Measurements from ENCODE around the gene KHDRBS1. TPM values are rescaled to one million over a fixed set of nuclear protein-coding genes. Genes with fewer than 3 reads are reported as not detected.
"Not testable (repeated sequence)": the region's sequence is repeated elsewhere in the genome, so short reads cannot be mapped to it uniquely, and the experiment has no call there.

KHDRBS1 gene, protein sequence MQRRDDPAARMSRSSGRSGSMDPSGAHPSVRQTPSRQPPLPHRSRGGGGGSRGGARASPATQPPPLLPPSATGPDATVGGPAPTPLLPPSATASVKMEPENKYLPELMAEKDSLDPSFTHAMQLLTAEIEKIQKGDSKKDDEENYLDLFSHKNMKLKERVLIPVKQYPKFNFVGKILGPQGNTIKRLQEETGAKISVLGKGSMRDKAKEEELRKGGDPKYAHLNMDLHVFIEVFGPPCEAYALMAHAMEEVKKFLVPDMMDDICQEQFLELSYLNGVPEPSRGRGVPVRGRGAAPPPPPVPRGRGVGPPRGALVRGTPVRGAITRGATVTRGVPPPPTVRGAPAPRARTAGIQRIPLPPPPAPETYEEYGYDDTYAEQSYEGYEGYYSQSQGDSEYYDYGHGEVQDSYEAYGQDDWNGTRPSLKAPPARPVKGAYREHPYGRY
- polyA plus RNA-seq (ENCODE audit: insufficient read length in 4 of 4): 100 to 1,000 TPM; 234 to 302 (median 251) TPM

DNA sequence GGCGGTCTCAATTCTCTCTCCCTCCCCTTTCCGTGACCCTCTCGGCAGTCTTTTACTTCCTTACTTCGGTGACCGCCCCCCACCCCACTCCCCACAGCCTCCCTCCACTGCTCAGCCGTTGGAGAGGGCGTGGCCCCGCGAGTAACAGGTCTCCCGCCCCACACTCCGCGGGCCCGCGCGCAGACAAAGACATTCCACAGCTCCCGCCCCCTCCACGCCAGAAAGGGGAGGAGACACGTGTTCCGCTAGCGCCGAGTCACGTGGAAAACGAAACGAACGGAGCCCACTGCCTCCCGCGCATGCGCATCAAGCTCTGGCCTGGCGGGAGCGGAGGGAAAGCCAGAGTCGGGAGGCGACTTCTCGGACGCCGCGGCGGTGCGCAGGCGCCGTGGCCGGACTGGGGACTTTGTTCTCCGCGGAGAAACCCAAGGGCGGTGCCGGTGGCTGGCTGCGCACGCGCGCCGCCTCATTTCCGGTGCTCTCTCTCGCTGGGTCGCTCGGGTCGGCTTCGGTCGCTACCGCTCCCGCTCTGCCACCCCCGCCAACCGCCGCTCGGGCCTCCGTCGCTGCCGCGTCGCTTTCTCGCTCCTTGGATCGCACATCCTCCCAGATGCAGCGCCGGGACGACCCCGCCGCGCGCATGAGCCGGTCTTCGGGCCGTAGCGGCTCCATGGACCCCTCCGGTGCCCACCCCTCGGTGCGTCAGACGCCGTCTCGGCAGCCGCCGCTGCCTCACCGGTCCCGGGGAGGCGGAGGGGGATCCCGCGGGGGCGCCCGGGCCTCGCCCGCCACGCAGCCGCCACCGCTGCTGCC, at the start of gene KHDRBS1:
KHDRBS1 (plus strand) TSS at position 483 of the 813 bp plus-strand sequence; CDS start at position 611, 128 bp downstream.
- DNase-seq (ENCODE audit: low read depth in 4 of 4, low spot score in 3 of 4): peak; percentile 98 to 99 (median 99)

DNA sequence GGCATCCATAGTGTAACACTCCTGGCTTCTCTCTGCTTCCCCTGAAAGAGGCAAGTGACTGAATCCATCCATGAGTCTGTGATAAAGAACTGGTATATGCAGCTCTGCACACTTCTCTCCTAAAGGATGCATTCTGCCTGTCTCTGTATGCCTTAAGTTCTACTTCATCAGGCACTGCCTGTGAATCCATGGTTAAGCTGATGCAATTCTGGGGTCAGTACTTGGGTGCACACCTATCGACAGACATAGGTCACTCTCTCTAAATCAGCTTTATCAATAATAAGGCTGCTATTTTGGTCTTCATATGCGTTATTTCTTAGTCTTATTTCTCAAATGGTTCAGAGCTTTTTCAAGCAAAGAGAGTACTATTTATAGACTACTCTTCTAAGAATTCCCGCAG, 42.8 kb upstream of the KHDRBS1 start:
- DNase-seq (ENCODE audit: low read depth in 4 of 4, low spot score in 3 of 4): no peak

DNA sequence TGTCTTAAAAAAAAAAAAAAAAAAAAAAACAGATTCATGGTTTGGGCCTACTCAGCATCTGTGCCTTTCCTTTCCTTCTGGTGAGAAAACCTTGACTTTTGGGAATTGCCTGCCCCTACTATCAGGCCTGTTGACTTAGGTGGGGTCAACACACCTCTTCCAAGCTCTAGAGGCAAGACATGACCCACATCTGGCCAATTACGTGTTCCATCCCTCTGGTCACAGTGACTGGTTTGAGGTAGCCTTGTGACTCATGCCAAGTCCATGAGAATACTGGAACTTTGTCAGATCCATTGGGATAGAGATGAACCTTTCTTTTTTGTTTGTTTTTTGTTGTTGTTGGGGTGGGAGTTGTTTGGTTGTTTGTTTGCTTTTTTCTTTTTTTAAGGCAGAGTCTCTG, 37.3 kb upstream of the KHDRBS1 start:
- no peak for DNase-seq (ENCODE audit: low read depth in 4 of 4, low spot score in 3 of 4)

DNA sequence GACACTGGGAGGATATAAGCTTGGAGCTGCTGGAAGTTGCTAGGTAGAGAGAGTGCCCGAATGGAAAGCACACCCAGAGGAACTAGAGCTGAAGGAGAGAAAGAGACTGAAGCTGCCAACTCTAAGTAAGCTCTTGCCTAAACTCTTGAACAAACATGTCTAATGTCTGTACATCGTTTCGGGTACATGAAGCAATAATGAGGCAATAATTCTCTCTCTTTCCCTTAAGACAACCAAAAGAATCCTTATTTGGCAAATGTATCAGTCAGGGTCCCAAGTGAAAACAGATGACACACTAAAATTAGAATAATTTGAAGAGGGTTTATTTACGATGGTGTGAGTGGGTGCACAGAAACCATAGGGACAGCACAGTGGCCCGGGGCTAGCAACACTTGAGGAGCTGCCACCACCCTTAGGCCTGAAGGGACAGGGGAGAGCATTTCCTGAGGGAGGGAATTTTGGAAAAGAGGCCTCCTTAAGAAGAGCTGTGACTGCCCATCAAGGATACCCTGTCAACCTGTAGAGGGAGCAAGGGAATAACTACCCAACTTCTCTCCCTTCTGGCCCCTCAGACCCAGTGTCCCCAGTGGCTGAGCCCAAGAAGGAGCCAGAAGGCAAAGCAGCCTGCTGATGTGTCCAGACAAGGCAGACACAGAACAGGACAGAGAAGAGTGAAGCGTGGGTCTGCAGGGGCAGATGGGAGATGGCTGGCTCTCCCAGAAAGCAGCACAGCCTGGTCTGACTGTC, 36.1 kb upstream of the KHDRBS1 start:
- no peak for DNase-seq (ENCODE audit: low read depth in 4 of 4, low spot score in 3 of 4)

DNA sequence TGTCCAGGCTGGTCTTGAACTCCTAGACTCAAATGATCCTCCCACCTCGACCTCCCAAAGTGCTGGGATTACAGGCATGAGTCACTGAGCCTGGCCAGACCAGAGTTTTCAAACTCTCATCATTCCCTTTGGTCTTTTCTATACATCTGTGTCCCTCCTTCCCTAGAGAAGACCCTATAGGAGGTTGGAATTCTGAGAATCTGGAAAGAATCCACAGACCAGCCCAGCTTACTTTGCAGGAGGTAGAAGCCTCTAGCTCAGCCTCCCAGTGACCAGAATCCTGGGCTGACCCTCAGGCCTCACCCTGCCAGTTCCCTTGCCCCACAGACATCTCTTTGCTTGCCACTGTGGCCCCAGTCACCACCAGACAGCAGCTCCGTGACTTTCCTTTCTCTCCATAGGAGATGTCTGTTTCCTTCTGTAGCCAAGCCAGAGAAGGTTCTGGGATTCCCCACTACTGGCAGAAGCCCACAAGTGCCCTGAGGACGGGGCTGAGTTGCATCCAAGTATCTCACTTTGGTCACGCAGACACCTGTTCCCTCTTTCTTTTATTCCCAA, 34.7 kb upstream of the KHDRBS1 start:
- no peak for DNase-seq (ENCODE audit: low read depth in 4 of 4, low spot score in 3 of 4)

DNA sequence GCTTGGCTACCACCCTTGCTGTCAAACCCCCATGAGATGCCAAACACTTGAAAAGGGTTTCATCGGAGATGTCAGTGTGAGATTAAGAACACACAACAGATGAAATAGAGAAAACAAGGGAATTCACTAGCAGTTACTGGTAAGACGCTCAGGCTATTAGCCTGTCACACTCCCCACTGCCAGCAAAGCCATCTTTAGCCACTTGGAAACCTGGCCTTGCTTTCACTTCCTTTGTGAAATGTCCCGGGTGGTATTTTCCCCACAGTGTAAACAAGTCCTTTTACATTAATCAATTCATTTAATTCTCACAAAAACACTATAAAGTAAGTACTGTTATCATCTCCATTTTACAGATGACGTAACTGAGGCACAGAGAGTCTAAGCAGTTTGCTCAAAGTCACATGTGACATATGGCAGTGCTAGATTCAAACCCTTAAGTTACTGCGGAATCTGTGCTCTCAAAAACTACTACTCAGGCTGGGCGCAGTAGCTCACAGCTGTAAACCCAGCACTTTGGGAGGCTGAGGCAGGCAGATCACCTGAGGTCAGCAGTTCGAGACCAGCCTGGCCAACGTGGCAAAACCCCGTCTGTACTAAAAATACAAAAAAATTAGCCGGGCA, 32.7 kb upstream of the KHDRBS1 start:
- DNase-seq (ENCODE audit: low read depth in 4 of 4, low spot score in 3 of 4): no peak

DNA sequence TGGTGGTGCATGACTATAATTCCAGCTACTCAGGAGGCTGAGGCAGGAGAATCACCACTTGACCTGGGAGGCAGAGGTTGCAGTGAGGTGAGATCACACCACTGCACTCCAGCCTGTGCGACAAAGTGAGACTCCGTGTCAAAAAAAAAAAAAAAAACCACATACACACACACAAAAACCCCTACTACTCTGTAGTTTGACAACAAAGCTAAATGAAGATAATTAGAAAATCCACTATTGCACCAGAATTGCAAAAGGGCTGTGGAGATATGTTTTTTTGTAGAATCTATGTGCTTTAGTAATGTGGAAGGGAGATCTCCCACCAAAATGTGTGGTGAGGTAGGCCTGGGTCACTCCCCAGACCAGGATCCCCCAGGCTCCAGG, 32.2 kb upstream of the KHDRBS1 start:
- DNase-seq (ENCODE audit: low read depth in 4 of 4, low spot score in 3 of 4): no peak

DNA sequence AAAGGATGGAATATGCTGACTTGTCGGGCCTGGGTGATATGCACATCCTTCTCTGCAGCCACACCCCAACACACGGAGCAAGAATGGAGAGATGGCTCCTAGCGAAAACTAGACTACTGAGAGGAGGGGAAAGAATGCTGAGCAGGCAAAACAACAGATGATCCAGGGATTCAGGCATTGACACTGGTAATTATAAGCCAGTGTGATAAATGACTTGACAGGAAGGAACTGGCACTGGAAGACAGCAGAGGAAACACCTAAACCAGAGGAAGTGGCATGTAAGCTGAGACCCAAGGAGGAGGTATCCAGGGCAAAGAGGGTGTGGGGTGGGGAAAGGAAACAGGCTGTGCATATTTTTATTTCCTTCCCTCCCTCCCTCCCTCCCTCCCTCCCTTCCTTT, 31.7 kb upstream of the KHDRBS1 start:
- DNase-seq (ENCODE audit: low read depth in 4 of 4, low spot score in 3 of 4): no peak

DNA sequence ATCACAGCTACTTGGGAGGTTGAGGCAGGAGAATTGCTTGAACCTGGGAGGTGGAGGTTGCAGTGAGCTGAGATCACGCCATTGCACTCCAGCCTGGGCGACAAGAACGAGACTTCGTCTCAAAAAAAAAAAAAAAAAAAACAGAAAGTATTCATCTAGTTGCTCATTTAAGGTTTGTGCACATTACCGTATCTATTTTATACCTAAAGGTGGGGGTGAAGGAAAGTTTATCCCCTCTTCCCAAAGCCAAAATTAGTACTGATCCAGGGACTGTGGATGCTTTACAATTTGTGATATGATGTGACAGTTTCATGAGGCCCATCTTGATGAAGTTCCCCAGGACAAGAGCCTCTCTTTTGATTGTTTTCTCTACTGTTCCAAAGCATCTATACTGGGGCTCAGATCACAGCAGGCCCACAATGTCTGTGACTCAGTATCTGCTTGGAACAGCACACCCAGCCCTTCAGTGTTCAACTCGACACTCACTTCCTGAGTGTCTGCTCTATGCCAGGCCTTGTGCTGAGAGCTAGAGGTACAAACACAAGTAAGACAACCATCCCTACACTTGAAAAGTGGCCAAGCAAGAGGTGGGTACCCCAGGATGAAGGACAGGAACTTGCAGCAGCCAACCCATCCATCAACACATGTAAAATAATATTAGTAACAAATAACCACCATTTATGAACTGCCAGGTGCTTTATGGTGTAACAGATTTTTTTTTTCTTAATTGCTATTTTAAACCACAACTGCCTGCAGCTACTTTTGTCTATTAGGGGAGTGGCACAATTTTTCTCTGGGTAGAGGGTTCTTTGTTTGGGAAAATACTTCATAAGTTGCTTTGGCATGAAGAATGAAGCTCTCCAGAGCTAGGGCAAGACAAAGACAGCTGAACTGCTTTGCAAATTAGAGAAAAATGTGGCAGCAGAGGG, 29.0 kb upstream of the KHDRBS1 start:
- DNase-seq (ENCODE audit: low read depth in 4 of 4, low spot score in 3 of 4): no peak

DNA sequence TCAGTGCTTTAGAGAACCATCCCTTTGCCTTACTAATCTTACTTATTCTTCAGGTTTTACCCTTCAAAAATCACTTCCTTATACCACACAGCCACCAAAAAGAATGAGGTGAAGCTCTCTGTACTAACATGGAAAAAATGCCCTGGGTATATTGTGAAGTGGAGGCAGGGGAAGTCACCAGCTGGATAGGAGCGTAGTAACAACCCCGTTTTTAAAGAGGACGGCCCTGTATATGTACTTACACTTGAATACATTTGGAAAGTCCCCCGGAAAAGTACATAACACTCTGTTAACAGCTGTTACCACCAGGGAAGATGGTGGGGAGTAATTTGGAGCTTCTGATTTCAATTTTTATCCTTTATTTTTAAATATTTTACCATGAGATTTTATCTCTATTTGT, 28.2 kb upstream of the KHDRBS1 start:
- no peak for DNase-seq (ENCODE audit: low read depth in 4 of 4, low spot score in 3 of 4)

DNA sequence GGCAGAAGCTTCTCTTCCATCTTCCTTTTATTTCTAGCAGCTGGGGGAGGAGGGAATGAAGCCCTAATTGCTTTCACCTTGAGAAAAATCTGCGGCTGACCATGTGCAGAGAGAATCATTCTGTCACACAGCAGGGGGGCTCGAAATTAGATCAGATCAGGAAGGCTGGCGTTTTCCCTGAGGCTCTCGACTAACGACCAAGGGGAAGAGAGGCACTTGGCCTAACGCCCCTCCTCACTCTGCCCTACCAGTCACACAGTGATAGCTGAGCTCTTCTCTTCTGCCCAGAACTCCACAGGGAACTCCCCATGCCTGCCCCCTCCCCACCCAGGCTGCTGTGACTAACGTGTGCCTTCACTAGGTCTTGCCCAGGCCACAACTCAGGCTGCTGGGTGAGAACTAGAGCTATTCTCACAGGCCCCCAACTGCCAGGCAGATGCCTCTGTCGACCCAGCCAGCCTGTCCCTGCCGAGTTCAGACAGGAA, 26.5 kb upstream of the KHDRBS1 start:
- DNase-seq (ENCODE audit: low read depth in 4 of 4, low spot score in 3 of 4): no peak

DNA sequence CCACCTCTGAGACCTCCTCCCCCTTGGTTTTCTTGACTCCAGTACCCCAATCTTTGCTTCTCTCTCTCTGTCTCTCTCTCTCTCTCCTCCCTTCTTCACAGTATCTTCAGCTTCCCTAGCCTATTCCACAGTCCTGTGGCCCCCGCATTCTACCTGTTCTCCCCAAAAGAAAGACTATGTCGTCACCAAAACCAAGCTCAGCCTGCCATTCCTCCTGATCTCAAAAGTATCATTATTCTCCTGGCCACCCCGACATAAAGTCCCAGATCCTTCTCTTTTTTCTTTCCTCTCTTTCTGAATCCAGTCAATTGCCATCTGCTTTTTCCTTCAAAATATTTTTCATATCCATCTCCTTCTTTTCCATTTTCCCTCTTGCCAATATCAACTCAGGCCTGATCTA, 23.7 kb upstream of the KHDRBS1 start:
- DNase-seq (ENCODE audit: low read depth in 4 of 4, low spot score in 3 of 4): no peak

DNA sequence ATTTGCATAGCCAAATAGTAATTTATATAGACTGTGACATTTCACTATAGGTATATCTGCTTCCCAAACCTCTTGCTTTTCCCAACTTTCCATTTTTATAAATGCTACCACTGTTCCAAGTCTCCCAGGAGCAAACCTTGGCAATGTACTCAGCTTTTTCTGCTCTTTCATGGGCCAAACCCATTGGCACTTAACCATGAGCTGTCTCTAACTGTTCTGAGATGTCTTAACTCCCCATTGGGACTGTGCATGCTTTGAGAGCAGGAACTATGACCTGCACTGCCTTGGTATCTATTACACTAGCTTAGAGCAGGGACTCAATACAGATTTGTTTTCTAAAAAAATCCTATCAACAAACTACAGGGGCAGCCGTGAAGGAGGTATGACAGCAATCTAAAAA, 22.5 kb upstream of the KHDRBS1 start:
- DNase-seq (ENCODE audit: low read depth in 4 of 4, low spot score in 3 of 4): no peak

DNA sequence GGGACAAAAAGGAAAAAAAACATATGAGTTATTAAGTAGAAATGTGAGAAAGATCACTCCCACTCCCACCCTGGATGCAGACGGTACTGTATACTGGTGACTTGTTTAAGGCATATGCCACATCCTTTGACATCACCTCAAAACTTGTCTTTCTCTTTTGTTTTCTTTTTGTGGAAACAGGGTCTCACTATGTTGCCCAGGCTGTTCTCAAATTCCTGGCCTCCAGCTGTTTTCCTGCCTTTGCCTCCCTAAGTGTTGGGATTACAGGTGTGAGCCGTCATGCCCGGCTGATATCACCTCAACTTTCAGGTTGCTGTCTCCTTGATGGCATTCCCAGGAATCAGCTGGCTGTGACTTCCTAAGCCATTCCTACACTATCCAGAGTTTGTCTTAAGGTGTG, 18.4 kb upstream of the KHDRBS1 start:
- no peak for DNase-seq (ENCODE audit: low read depth in 4 of 4, low spot score in 3 of 4)

DNA sequence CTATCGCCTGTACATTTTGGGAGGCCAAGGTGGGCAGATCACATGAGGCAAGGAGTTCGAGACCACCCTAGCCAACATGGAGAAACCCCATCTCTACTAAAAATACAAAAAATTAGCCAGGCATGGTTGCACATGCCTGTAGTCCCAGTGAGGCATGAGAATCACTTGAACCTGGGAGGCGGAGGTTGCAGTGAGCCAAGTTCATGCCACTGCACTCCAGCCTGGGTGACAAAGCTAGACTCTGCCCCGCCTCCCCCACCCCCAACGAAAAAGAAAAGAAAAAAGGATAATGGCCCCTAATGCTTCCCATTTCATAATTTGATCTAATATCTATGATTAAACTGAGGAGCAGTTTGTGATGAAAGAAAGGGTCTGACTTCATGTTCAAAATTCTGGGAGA, 17.5 kb upstream of the KHDRBS1 start:
- not testable (repeated sequence) for DNase-seq (ENCODE audit: low read depth in 4 of 4, low spot score in 3 of 4)

DNA sequence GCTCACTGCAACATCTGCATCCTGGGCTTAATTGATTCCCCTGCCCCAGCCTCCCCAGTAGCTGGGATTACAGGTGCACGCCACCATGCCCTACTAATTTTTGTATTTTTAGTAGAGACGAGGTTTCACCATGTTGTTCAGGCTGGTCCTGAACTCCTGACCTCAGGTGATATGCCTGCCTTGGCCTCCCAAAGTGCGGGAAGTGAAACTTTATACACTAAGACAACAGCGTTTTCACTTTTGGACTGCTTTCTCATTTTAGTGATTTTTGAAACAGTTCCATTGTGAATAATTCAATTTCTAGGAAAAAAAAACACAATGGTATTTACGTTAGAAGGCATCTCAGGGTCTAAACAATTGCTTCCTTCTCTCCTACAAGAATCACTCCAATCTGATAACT, 11.8 kb upstream of the KHDRBS1 start:
- no peak for DNase-seq (ENCODE audit: low read depth in 4 of 4, low spot score in 3 of 4)

DNA sequence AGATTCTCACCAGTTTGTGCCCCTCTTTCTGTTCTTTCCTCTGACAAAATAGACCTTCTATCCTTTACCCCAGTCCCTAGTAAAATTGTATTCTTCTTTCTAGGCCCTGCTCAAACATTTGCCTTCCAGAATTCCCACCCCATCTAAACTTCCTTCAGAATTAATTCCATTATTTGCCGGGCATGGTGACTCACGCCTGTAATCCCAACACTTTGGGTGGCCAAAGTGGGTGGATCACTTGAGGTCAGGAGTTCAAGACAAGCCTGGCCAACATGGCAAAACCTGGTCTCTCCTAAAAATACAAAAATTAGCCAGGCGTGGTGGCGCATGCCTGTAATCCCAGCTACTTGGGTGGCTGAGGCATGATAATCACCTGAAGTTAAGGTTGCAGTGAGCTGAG, 11.4 kb upstream of the KHDRBS1 start:
- not testable (repeated sequence) for DNase-seq (ENCODE audit: low read depth in 4 of 4, low spot score in 3 of 4)

DNA sequence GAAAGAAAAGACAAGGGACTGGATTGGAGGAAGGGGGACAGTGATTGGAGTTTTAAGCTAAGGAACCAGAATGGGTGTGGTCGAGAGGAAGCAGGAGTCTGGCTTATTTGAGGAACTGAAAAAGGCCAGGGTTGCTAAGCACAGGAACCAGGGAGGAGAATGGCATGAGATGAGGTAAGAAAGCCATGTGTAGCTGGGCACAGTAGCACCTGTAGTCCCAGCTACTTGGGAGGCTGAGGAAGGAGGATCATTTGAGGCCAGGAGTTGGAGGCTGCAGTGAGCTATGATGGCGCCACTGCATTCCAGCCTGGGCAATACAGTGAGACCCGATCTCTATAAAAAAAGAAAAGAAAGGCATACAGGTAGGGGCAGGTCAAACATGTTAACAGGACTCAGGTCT, 8.1 kb upstream of the KHDRBS1 start:
- no peak for DNase-seq (ENCODE audit: low read depth in 4 of 4, low spot score in 3 of 4)

DNA sequence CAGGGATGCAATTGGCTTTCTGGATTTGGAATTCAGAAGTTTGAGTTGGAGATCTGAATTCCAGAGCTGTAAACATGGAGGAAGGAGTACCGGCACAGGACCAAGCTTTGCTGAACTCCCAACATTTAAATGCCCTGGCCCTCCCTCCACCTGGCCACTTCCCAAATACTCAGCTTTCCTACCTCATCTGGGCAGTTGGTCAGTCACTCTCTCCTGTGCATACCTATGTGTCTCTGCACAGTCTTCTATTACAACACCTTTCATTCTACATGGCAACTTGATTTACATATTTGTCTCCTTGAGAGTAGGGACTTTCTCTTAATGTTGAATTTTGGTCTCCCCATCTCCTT, 6.1 kb upstream of the KHDRBS1 start:
- no peak for DNase-seq (ENCODE audit: low read depth in 4 of 4, low spot score in 3 of 4)

Data from left renal pelvis (tissue), 4 donors.